IMR-90 (cell line): ENCODE results near the gene SAMM50. TPM values are rescaled to one million over a fixed set of nuclear protein-coding genes. Genes with fewer than 3 reads are reported as not detected.

Experiments
- ATAC-seq: fragments of 200-7000 bp; cut with Tn5 transposase; 2 replicates; pipeline ENCODE4 v1.9.1; 2020; ENCODE audit warnings: low read depth, mild to moderate bottlenecking, moderate library complexity
- BruUV-seq: library from RNA; stranded (reverse); fragments of 400-500 nt; replicated peaks from 2 replicates; lab custom pipeline; 2021; lab: Mats Ljungman, UMichigan
- CTCF ChIA-PET: fragments of 300-600 bp; formaldehyde crosslinking; extraction: SDS; loops from one replicate; lab custom pipeline; 2021; ENCODE audit warnings: antibody characterized with exemption; lab: Yijun Ruan, JAX
- POLR2A ChIA-PET: fragments of 300-600 bp; sonication (Branson Sonifier 250); formaldehyde crosslinking; loops from one replicate; lab custom pipeline; 2022; ENCODE audit warnings: antibody characterized with exemption; ENCODE audit not compliant: unreplicated experiment; lab: Charles Lee
- DNase-seq: peaks from one replicate; pipeline ENCODE4 v3.0.0; 2013
- H2AFZ ChIP-seq: replicated peaks from 2 replicates; pipeline ENCODE3; 2013; ENCODE audit warnings: low read length, mild to moderate bottlenecking; ENCODE audit not compliant: poor library complexity
- H2AK5ac ChIP-seq: 2 replicates; pipeline ENCODE4 v1.6.1; 2013; ENCODE audit warnings: low read depth, low read length, inconsistent platforms
- H2AK9ac ChIP-seq: replicated peaks from 2 replicates; pipeline ENCODE3; 2013; ENCODE audit warnings: mild to moderate bottlenecking, low read depth, low read length, moderate library complexity; ENCODE audit not compliant: poor library complexity
- H2BK120ac ChIP-seq: 2 replicates; pipeline ENCODE4 v1.6.1; 2013; ENCODE audit warnings: low read depth, low read length, inconsistent platforms
- H2BK15ac ChIP-seq: 3 replicates; pipeline ENCODE4 v1.6.1; 2013; ENCODE audit warnings: low read depth, low read length, inconsistent platforms
- H2BK20ac ChIP-seq: 2 replicates; pipeline ENCODE4 v1.6.1; 2013; ENCODE audit warnings: low read depth, mild to moderate bottlenecking, inconsistent platforms, low read length, moderate library complexity
- H2BK5ac ChIP-seq: 2 replicates; pipeline ENCODE4 v1.6.1; 2013; ENCODE audit warnings: mild to moderate bottlenecking, low read depth, low read length, inconsistent platforms; ENCODE audit not compliant: poor library complexity, severe bottlenecking
- H3K14ac ChIP-seq: replicated peaks from 2 replicates; pipeline ENCODE4 v1.6.1; 2013; ENCODE audit warnings: low read depth, low read length, inconsistent platforms
- H3K18ac ChIP-seq: 2 replicates; pipeline ENCODE4 v1.6.1; 2013; ENCODE audit warnings: low read depth, low read length, control low read depth
- H3K23ac ChIP-seq: 2 replicates; pipeline ENCODE4 v1.6.1; 2013; ENCODE audit warnings: low read depth, low read length, inconsistent platforms
- H3K27ac ChIP-seq: 2 replicates; pipeline ENCODE4 v1.5.1; 2013; ENCODE audit warnings: mild to moderate bottlenecking, control low read depth, low read length; ENCODE audit not compliant: insufficient read depth
- H3K27me3 ChIP-seq: 2 replicates; pipeline ENCODE4 v1.6.1; 2013; ENCODE audit warnings: low read length; ENCODE audit not compliant: control insufficient read depth, insufficient read depth
- H3K36me3 ChIP-seq: 2 replicates; pipeline ENCODE4 v1.6.1; 2013; ENCODE audit warnings: low read length, mixed read lengths; ENCODE audit not compliant: control insufficient read depth, insufficient read depth
- H3K4ac ChIP-seq: 2 replicates; pipeline ENCODE4 v1.6.1; 2013; ENCODE audit warnings: low read depth, low read length, inconsistent platforms
- H3K4me1 ChIP-seq: 2 replicates; pipeline ENCODE4 v1.6.1; 2013; ENCODE audit warnings: low read length, mixed read lengths; ENCODE audit not compliant: control insufficient read depth, insufficient read depth
- H3K4me2 ChIP-seq: 2 replicates; pipeline ENCODE4 v1.6.1; 2013; ENCODE audit warnings: low read depth, mild to moderate bottlenecking, control low read depth, low read length, moderate library complexity
- H3K4me3 ChIP-seq: 2 replicates; pipeline ENCODE4 v1.5.1; 2013; ENCODE audit warnings: low read depth, mild to moderate bottlenecking, control low read depth, low read length, moderate library complexity; ENCODE audit not compliant: insufficient read depth
- H3K56ac ChIP-seq: 2 replicates; pipeline ENCODE4 v1.6.1; 2013; ENCODE audit warnings: low read length, inconsistent platforms; ENCODE audit not compliant: insufficient read depth; ENCODE audit errors: extremely low read depth
- H3K79me1 ChIP-seq, 2 experiments: 2 replicates each; pipeline ENCODE4 v1.6.1; 2013; ENCODE audit warnings: low read length in 2 of 2, inconsistent platforms in 1 of 2, low read depth in 1 of 2
- H3K9ac ChIP-seq: 2 replicates; pipeline ENCODE4 v1.6.1; 2013; ENCODE audit warnings: low read depth, low read length, control low read depth
- H3K9me1 ChIP-seq: 2 replicates; pipeline ENCODE4 v1.6.1; 2013; ENCODE audit warnings: low read length, inconsistent platforms; ENCODE audit not compliant: insufficient read depth
- H3K9me3 ChIP-seq: 2 replicates; pipeline ENCODE4 v1.6.1; 2013; ENCODE audit warnings: low read length; ENCODE audit not compliant: control insufficient read depth, insufficient read depth
- H4K20me1 ChIP-seq: 2 replicates; pipeline ENCODE4 v1.6.1; 2013; ENCODE audit warnings: low read length, inconsistent platforms; ENCODE audit not compliant: insufficient read depth
- H4K5ac ChIP-seq: 2 replicates; pipeline ENCODE4 v1.6.1; 2013; ENCODE audit warnings: mild to moderate bottlenecking, low read depth, low read length, control low read depth
- H4K8ac ChIP-seq, 2 experiments: 2 replicates each; pipeline ENCODE4 v1.6.1; 2013; ENCODE audit warnings: low read depth in 2 of 2, low read length in 2 of 2, control low read depth in 1 of 2, inconsistent platforms in 1 of 2
- H4K91ac ChIP-seq: 2 replicates; pipeline ENCODE4 v1.6.1; 2013; ENCODE audit warnings: low read depth, low read length, inconsistent platforms; ENCODE audit not compliant: insufficient read depth
- BHLHE40 ChIP-seq: fragments of 150-350 bp; IDR thresholded peaks from 2 replicates; pipeline ENCODE4 v1.6.1; 2016; ENCODE audit warnings: mild to moderate bottlenecking, low read depth, low read length
- CEBPB ChIP-seq: IDR thresholded peaks from 2 replicates; pipeline ENCODE4 v1.6.1; 2012; ENCODE audit warnings: low read depth, low read length, improper control_type of control experiment
- CHD1 ChIP-seq: IDR thresholded peaks from 2 replicates; pipeline ENCODE4 v1.6.1; 2012; ENCODE audit warnings: low read depth, low read length, improper control_type of control experiment
- FOS ChIP-seq: fragments of 150-350 bp; IDR thresholded peaks from 2 replicates; pipeline ENCODE4 v1.6.1; 2016; ENCODE audit warnings: low read depth, low read length
- MAFK ChIP-seq: IDR thresholded peaks from 2 replicates; pipeline ENCODE4 v1.6.1; 2012; ENCODE audit warnings: low read depth, low read length, improper control_type of control experiment
- MAZ ChIP-seq: IDR thresholded peaks from 2 replicates; pipeline ENCODE4 v1.6.1; 2012; ENCODE audit warnings: low read depth, mild to moderate bottlenecking, low read length, improper control_type of control experiment, moderate library complexity, borderline replicate concordance
- MXI1 ChIP-seq: IDR thresholded peaks from 2 replicates; pipeline ENCODE4 v1.6.1; 2012; ENCODE audit warnings: low read depth, mild to moderate bottlenecking, low read length, moderate library complexity, borderline replicate concordance
- NFE2L2 ChIP-seq: fragments of 150-350 bp; IDR thresholded peaks from 2 replicates; pipeline ENCODE4 v1.6.1; 2016; ENCODE audit warnings: low read depth, mild to moderate bottlenecking, low read length
- POLR2A ChIP-seq: IDR thresholded peaks from 2 replicates; pipeline ENCODE4 v1.6.1; 2012; ENCODE audit warnings: mild to moderate bottlenecking, low read depth, low read length
- RAD21 ChIP-seq: IDR thresholded peaks from 2 replicates; pipeline ENCODE4 v1.6.1; 2012; ENCODE audit warnings: low read length, improper control_type of control experiment
- RCOR1 ChIP-seq: IDR thresholded peaks from 2 replicates; pipeline ENCODE4 v1.6.1; 2012; ENCODE audit warnings: mild to moderate bottlenecking, low read length, improper control_type of control experiment; ENCODE audit not compliant: insufficient replicate concordance
- RFX5 ChIP-seq: IDR thresholded peaks from 2 replicates; pipeline ENCODE4 v1.8.0; 2012; ENCODE audit warnings: low read depth, mild to moderate bottlenecking, low read length, moderate library complexity
- SMC3 ChIP-seq: fragments of 150-350 bp; IDR thresholded peaks from 2 replicates; pipeline ENCODE4 v1.6.1; 2016; ENCODE audit warnings: low read depth, mild to moderate bottlenecking, antibody characterized with exemption, low read length, moderate library complexity
- WGBS, 2 experiments: methylation state at CpG; one replicate each; pipeline versions ENCODE4 v1.1.5 to v1.1.7; 2013; ENCODE audit warnings: missing lambda C conversion rate in 2 of 2; ENCODE audit not compliant: insufficient read length in 1 of 2; ENCODE audit errors: extremely low coverage in 2 of 2; 5-methylcytosine and 5-hydroxymethylcytosine counted together
- dilution Hi-C: fragments of 300-500 bp; cut with HindIII; formaldehyde crosslinking; loops from one replicate; pipeline ENCODE4 v1.14.3; 2018; ENCODE audit warnings: low sequenced_read_pairs; ENCODE audit not compliant: unreplicated experiment
- in situ Hi-C: fragments of 300-500 bp; cut with MboI; formaldehyde crosslinking; loops from 3 replicates; pipeline ENCODE4 v1.14.3; 2019; ENCODE audit warnings: low sequenced_read_pairs, inconsistent platforms, mixed read lengths
- intact Hi-C: fragments of 100-400 bp; cut with micrococcal nuclease; formaldehyde crosslinking; loops from 2 replicates; pipeline ENCODE4 v1.10.0; 2022
- polyA plus RNA-seq, 3 experiments: library from polyadenylated mRNA; depleted of rRNA; stranded (reverse); fragments of >200 nt; gene quantifications; 2 replicates each; pipeline ENCODE4 v1.2.3, GENCODE V29; 2012; ENCODE audit warnings: low replicate concordance in 1 of 3
- total RNA-seq: library from RNA; depleted of rRNA; stranded (reverse); fragments of >200 nt; gene quantifications from 2 replicates; pipeline ENCODE4 v1.2.3, GENCODE V29; 2012
- TF ChIP-seq, protein P1 (sequence below): fragments of 150-350 bp; IDR thresholded peaks from 2 replicates; pipeline ENCODE4 v1.6.1; 2016; ENCODE audit warnings: low read depth, mild to moderate bottlenecking, low read length, moderate library complexity, borderline replicate concordance
- TF ChIP-seq, protein P2 (sequence below): conservative IDR thresholded peaks from 2 replicates; pipeline ENCODE4 v1.5.1; 2012; ENCODE audit warnings: mild to moderate bottlenecking, low read depth, low read length, improper control_type of control experiment
- TF ChIP-seq, protein P3 (sequence below): fragments of 150-350 bp; IDR thresholded peaks from 2 replicates; pipeline ENCODE4 v1.6.1; 2017; ENCODE audit warnings: mild to moderate bottlenecking, antibody characterized with exemption, low read length, low read depth

SAMM50 gene
- total and polyA plus RNA-seq, 2 of the 4 experiments (the other 2 are of a cell fraction) = 40.6 to 43.7 TPM

DNA sequence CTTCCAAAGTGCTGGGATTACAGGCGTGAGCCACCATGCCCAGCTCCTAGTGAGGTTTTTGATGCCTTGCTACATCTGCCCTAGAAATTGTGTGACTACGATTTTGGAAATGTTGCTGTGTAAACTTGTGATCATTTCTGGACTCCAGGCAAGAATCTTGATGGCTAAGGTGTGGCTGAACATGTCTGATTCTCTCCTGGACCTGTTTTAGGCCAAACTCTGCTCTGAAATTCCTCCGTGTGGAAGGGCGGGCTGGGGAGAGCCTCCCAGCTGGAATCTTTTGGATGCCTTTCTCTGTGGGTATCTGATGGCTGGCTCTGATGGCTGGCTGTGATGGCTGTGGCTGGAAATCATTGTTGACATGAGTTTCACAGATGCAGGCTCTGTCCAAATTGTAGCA, 23.5 kb upstream of the SAMM50 start:
- H3K4me3 ChIP-seq = no peak overlapping the region
- H3K14ac ChIP-seq = no peak overlapping the region
- no peak overlapping the region for H3K9ac ChIP-seq
- H4K5ac ChIP-seq = no peak overlapping the region
- no peaks in the 10 kb centered on the region for H3K79me1 ChIP-seq
- H3K4me1 ChIP-seq = no peaks in the 10 kb centered on the region
- no peak overlapping the region for H2AK5ac ChIP-seq
- H3K9me1 ChIP-seq = peaks cover 5% of the 10 kb centered on the region; the same call in 1 of the 2 replicates
- intact Hi-C loops (no loop called here), dilution Hi-C loops (no loop called here), in situ Hi-C loops (no loop called here)
- DNase-seq = no peak
- no peak overlapping the region for H3K4ac ChIP-seq
- H3K4me2 ChIP-seq = no peak overlapping the region
- H4K91ac ChIP-seq = no peak overlapping the region
- BruUV-seq = no TSS peak
- H3K23ac ChIP-seq = no peak overlapping the region
- no peak overlapping the region for H2AK9ac ChIP-seq
- H2BK20ac ChIP-seq = no peak overlapping the region
- H2BK5ac ChIP-seq = no peak overlapping the region
- no peak overlapping the region for H2BK120ac ChIP-seq
- H4K20me1 ChIP-seq = no peaks in the 10 kb centered on the region
- no peak overlapping the region for H2AFZ ChIP-seq
- no peak for ATAC-seq
- no peak overlapping the region for H3K27ac ChIP-seq
- TF ChIP-seq POLR2A (no peak), RAD21 (no peak), MAZ (no peak), MXI1 (no peak), CEBPB (no peak), MAFK (no peak), RFX5 (no peak), FOS (no peak), BHLHE40 (no peak), NFE2L2 (no peak), CHD1 (no peak), RCOR1 (no peak), SMC3 (no peak)
- TF ChIP-seq, protein P1, sequence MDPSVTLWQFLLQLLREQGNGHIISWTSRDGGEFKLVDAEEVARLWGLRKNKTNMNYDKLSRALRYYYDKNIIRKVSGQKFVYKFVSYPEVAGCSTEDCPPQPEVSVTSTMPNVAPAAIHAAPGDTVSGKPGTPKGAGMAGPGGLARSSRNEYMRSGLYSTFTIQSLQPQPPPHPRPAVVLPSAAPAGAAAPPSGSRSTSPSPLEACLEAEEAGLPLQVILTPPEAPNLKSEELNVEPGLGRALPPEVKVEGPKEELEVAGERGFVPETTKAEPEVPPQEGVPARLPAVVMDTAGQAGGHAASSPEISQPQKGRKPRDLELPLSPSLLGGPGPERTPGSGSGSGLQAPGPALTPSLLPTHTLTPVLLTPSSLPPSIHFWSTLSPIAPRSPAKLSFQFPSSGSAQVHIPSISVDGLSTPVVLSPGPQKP = no peak
- TF ChIP-seq, protein P2, sequence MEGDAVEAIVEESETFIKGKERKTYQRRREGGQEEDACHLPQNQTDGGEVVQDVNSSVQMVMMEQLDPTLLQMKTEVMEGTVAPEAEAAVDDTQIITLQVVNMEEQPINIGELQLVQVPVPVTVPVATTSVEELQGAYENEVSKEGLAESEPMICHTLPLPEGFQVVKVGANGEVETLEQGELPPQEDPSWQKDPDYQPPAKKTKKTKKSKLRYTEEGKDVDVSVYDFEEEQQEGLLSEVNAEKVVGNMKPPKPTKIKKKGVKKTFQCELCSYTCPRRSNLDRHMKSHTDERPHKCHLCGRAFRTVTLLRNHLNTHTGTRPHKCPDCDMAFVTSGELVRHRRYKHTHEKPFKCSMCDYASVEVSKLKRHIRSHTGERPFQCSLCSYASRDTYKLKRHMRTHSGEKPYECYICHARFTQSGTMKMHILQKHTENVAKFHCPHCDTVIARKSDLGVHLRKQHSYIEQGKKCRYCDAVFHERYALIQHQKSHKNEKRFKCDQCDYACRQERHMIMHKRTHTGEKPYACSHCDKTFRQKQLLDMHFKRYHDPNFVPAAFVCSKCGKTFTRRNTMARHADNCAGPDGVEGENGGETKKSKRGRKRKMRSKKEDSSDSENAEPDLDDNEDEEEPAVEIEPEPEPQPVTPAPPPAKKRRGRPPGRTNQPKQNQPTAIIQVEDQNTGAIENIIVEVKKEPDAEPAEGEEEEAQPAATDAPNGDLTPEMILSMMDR = no peak
- TF ChIP-seq, protein P3, sequence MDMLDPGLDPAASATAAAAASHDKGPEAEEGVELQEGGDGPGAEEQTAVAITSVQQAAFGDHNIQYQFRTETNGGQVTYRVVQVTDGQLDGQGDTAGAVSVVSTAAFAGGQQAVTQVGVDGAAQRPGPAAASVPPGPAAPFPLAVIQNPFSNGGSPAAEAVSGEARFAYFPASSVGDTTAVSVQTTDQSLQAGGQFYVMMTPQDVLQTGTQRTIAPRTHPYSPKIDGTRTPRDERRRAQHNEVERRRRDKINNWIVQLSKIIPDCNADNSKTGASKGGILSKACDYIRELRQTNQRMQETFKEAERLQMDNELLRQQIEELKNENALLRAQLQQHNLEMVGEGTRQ = no peak
- ChIA-PET POLR2A (no interaction called here), CTCF (no interaction called here)
- H3K36me3 ChIP-seq = peaks cover 32% of the 10 kb centered on the region
- no CpG with 5 or more reads among the region's 4 CpGs for WGBS, 2 experiments
- no peak overlapping the region for H3K18ac ChIP-seq
- no peak overlapping the region for H4K8ac ChIP-seq
- no peak overlapping the region for H2BK15ac ChIP-seq
- no peak overlapping the region for H3K56ac ChIP-seq
- no peaks in the 10 kb centered on the region for H3K27me3 ChIP-seq
- no peaks in the 10 kb centered on the region for H3K9me3 ChIP-seq
